Keratinocyte (primary cell): ENCODE results near the gene DNAJC17. TPM values are rescaled to one million over a fixed set of nuclear protein-coding genes. Genes with fewer than 3 reads are reported as not detected.

ENCODE experiments used
- DNase-seq: peaks from one replicate; pipeline ENCODE4 v3.0.0-alpha.2; 2011; ENCODE audit warnings: low read depth, missing footprints, low spot score
- FAIRE-seq: peaks from 2 replicates; lab custom pipeline; 2011; peaks lifted over from hg19 to GRCh38; lab: Jason Lieb, UNC
- H2AFZ ChIP-seq: 2 replicates; pipeline ENCODE4 v1.6.0; 2012; ENCODE audit warnings: low read length, control low read depth, inconsistent platforms; ENCODE audit not compliant: control insufficient read depth
- H3K27ac ChIP-seq: 2 replicates; pipeline ENCODE4 v1.5.1; 2011; ENCODE audit warnings: low read length; ENCODE audit not compliant: control insufficient read depth, insufficient read depth
- H3K27me3 ChIP-seq: 3 replicates; pipeline ENCODE4 v1.6.0; 2011; ENCODE audit warnings: low read length; ENCODE audit not compliant: control insufficient read depth, insufficient read depth; ENCODE audit errors: extremely low read depth
- H3K36me3 ChIP-seq, 2 experiments: 2 replicates in 1 of 2; 3 replicates in 1 of 2; pipeline ENCODE4 v1.5.1; 2011; ENCODE audit warnings: low read length in 2 of 2, mild to moderate bottlenecking in 1 of 2; ENCODE audit not compliant: control insufficient read depth in 2 of 2, insufficient read depth in 2 of 2; ENCODE audit errors: extremely low read depth in 1 of 2
- H3K4me1 ChIP-seq: 3 replicates; pipeline ENCODE4 v1.5.1; 2011; ENCODE audit warnings: low read length; ENCODE audit not compliant: control insufficient read depth, insufficient read depth; ENCODE audit errors: extremely low read depth
- H3K4me2 ChIP-seq: 3 replicates; pipeline ENCODE4 v1.6.0; 2011; ENCODE audit warnings: low read depth, low read length; ENCODE audit not compliant: control insufficient read depth, insufficient read depth; ENCODE audit errors: extremely low read depth
- H3K4me3 ChIP-seq, 3 experiments: fragments of 200-600 bp in 1 of 3; sonication (generic) in 1 of 3; 2 replicates in 2 of 3; 3 replicates in 1 of 3; pipeline ENCODE4 v1.5.1; 2011 to 2016; ENCODE audit warnings: low read length in 3 of 3, mild to moderate bottlenecking in 3 of 3, control low read depth in 2 of 3, inconsistent platforms in 1 of 3, low read depth in 1 of 3, mixed read lengths in 1 of 3, mixed run types in 1 of 3, moderate library complexity in 1 of 3; ENCODE audit not compliant: control insufficient read depth in 2 of 3, insufficient read depth in 2 of 3; ENCODE audit errors: extremely low read depth in 1 of 3
- H3K79me2 ChIP-seq: 2 replicates; pipeline ENCODE4 v1.6.0; 2012; ENCODE audit warnings: low read length; ENCODE audit not compliant: control insufficient read depth, insufficient read depth
- H3K9ac ChIP-seq: 3 replicates; pipeline ENCODE4 v1.6.0; 2011; ENCODE audit warnings: low read length; ENCODE audit not compliant: control insufficient read depth, insufficient read depth; ENCODE audit errors: extremely low read depth
- H3K9me1 ChIP-seq: 3 replicates; pipeline ENCODE4 v1.6.0; 2011; ENCODE audit warnings: low read length; ENCODE audit not compliant: control insufficient read depth, insufficient read depth; ENCODE audit errors: extremely low read depth
- H3K9me3 ChIP-seq: 2 replicates; pipeline ENCODE4 v1.5.1; 2012; ENCODE audit warnings: low read depth, low read length; ENCODE audit not compliant: control insufficient read depth
- H4K20me1 ChIP-seq: 3 replicates; pipeline ENCODE4 v1.6.0; 2011; ENCODE audit warnings: low read length; ENCODE audit not compliant: control insufficient read depth, insufficient read depth; ENCODE audit errors: extremely low read depth
- CTCF ChIP-seq, 3 experiments: IDR thresholded peaks in 1 of 3; conservative IDR thresholded peaks in 1 of 3; optimal IDR thresholded peaks in 1 of 3; 2 replicates in 2 of 3; 3 replicates in 1 of 3; pipeline versions ENCODE3 to v1.5.1; 2011; ENCODE audit warnings: low read length in 3 of 3, mild to moderate bottlenecking in 3 of 3, moderate library complexity in 2 of 3, control low read depth in 1 of 3, inconsistent platforms in 1 of 3; ENCODE audit not compliant: insufficient read depth in 2 of 3; ENCODE audit errors: extremely low read depth in 1 of 3
- EZH2 ChIP-seq: IDR thresholded peaks from one replicate; pipeline ENCODE4 v1.6.1; 2012; ENCODE audit warnings: inconsistent platforms, mild to moderate bottlenecking, low read length, moderate library complexity
- dilution Hi-C: fragments of 300-500 bp; cut with MboI; formaldehyde crosslinking; loops from one replicate; pipeline ENCODE4 v1.7.0; 2020; ENCODE audit warnings: low sequenced_read_pairs; ENCODE audit not compliant: extremely low pct_ligation_motif_present
- polyA plus RNA-seq, 5 experiments: library from polyadenylated mRNA; depleted of rRNA in 3 of 5; stranded (reverse) in 3 of 5; stranded (forward) in 1 of 5; unstranded in 1 of 5; fragments of >200 nt; gene quantifications; 1 replicate in 1 of 5; 2 replicates in 3 of 5; 3 replicates in 1 of 5; pipeline versions ENCODE4 v1.2.1 to v1.2.3, GENCODE V29; 2011 to 2012; ENCODE audit warnings: missing spikeins in 2 of 5, low read depth in 1 of 5, low replicate concordance in 1 of 5

The DNAJC17 gene
- polyA plus RNA-seq, 1 donor (not counting 4 experiments of a cell fraction or from before 2014, with no cell fraction given), result 35.3 TPM

DNA sequence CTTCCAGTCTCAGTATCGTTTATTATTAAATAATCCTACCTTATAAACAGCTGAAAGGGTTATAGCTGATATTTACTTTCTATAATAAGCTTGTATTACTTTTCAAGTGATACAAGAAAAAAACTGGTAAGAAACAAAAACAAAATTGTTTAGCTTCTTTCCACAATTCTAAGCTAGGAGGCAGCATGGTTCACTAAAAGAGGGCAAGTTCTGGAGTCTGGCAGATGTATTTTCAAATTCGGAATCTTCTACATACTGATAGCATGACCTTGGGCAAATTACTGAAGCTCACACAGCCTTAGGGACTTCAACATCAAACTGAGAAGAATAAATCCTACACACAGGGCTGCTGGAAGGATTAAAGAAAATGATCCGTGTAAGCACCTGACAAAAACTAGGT lies 22.1 kb downstream of the DNAJC17 start:
- TF ChIP-seq EZH2 (no peak), CTCF (optimal IDR thresholded peaks at IDR 0.05 in 1 of 3, IDR thresholded peaks at IDR 0.05 in 1 of 3, conservative IDR thresholded peaks at IDR 0.05 in 1 of 3; ENCODE audit: extremely low read depth in 1 of 3, insufficient read depth in 2 of 3, low read length in 3 of 3) (peak in 1 of 3 experiments; percentile 20)
- peaks cover 0 to 3% of the 10 kb centered on the region in 2 experiments for H3K36me3 ChIP-seq
- H3K4me2 ChIP-seq, result no peak overlapping the region
- H2AFZ ChIP-seq, result no peak overlapping the region
- H3K27ac ChIP-seq, result no peak overlapping the region
- H3K27me3 ChIP-seq, result no peaks in the 10 kb centered on the region
- dilution Hi-C loops, result loop anchor here (10.0 kb wide), 1 partner anchor 100 kb away; no protein-coding TSS in a partner anchor
- H3K9ac ChIP-seq, result no peak overlapping the region
- H3K4me3 ChIP-seq, result no peak overlapping the region
- H4K20me1 ChIP-seq, result peaks cover 4% of the 10 kb centered on the region
- no peaks in the 10 kb centered on the region for H3K9me3 ChIP-seq
- H3K79me2 ChIP-seq, result peaks cover 16% of the 10 kb centered on the region
- H3K9me1 ChIP-seq, result peaks cover 2% of the 10 kb centered on the region
- H3K4me1 ChIP-seq, result peaks cover 40% of the 10 kb centered on the region
- DNase-seq (no peak), FAIRE-seq (no peak)

DNA sequence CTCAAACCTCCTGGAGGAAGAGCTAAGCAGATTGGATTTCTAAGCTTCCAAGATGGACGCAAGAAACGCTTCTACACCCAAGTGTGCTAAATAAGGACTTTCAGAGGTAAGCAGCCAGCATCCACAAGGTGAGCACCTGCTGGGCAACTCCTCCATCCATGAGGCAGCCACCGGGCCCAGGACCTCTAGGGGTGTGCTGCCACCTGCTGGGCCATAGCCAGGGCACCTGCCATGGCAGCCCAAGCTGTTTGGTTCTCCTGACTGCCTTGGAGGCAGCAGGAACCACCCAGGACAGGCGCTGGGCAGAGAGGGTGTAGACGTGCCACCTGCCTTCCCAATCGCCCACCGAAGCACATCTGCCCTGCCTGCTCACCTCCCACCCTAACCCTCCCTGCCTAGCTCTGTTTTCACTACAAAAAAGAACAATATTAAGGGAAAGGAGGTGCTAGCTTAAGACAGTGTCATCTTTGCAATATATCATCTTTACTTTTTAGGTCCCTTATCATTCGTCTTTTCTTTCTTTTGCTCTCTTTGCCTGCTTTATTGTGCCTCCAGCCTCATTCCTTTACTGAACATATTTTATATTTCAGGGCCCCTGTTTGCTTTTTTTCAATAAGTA lies 24.6 kb downstream of the DNAJC17 start:
- Histone ChIP-seq H3K9me1 (no peaks in the 10 kb centered on the region), H3K4me1 (peaks cover 25% of the 10 kb centered on the region), H3K36me3 (peaks cover 6 to 14% of the 10 kb centered on the region in 2 experiments), H3K4me3 (no peak overlapping the region), H4K20me1 (peaks cover 4% of the 10 kb centered on the region), H3K9me3 (no peaks in the 10 kb centered on the region), H3K27me3 (no peaks in the 10 kb centered on the region), H3K4me2 (no peak overlapping the region), H2AFZ (no peak overlapping the region), H3K9ac (no peak overlapping the region), H3K27ac (no peak overlapping the region), H3K79me2 (peaks cover 8% of the 10 kb centered on the region)
- dilution Hi-C loops, result loop anchor here (10.0 kb wide), 1 partner anchor 102 kb away; no protein-coding TSS in a partner anchor
- FAIRE-seq, result peak; percentile 57
- no peak for TF ChIP-seq EZH2
- TF ChIP-seq CTCF (optimal IDR thresholded peaks at IDR 0.05 in 1 of 3, IDR thresholded peaks at IDR 0.05 in 1 of 3, conservative IDR thresholded peaks at IDR 0.05 in 1 of 3; ENCODE audit: extremely low read depth in 1 of 3, insufficient read depth in 2 of 3, low read length in 3 of 3), result peak; percentile 82 to 97 (median 93)
- DNase-seq, result no peak
